Measurements from ENCODE around the gene LMLN. TPM values are rescaled to one million over a fixed set of nuclear protein-coding genes. Genes with fewer than 3 reads are reported as not detected.
"Not testable (repeated sequence)": the region's sequence is repeated elsewhere in the genome, so short reads cannot be mapped to it uniquely, and the experiment has no call there.

Gene LMLN
- total and polyA plus RNA-seq, 8 donors: 0.15 to 13.8 (median 2.0) TPM

DNA sequence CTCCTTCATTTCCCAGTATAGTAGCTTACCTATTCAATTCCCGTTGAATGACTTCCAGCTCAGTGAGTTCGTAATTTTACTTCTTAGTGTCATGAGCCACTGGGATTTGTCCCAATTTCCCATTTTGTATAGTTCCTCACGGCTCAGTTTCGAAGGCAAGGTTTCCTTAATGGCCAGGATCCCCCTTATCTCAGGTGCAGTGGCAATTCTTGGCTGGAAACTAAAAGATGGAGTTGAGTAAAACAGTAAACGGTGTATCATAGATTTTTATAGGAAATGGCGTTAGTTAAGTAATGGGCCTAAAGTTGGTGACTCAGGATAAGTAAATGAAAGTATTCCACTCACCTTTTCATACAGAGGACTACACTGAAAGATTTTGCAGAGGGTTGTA, 522 bp upstream of the LMLN start:
- H3K9me3 ChIP-seq: no peaks in the 10 kb centered on the region
- H3K4me1 ChIP-seq: peaks cover 24 to 56% (median 41%) of the 10 kb centered on the region in 4 donors
- H3K27me3 ChIP-seq: no peaks in the 10 kb centered on the region
- peaks cover 21 to 27% (median 25%) of the 10 kb centered on the region in 4 donors for H3K36me3 ChIP-seq
- DNase-seq: no peak
- H3K27ac ChIP-seq: peak overlapping the region; percentile 49 to 86 (median 84)
- 42 to 53% (median 51%) methylated on average over 6 of the region's 6 CpGs for WGBS, 5 donors
- H3K4me3 ChIP-seq: peak overlapping the region; percentile 80 to 92 (median 88)
- no peak for TF ChIP-seq POLR2A (IDR thresholded peaks at IDR 0.05)
- intact Hi-C loops (cut with DNase I; ENCODE audit: low total_unique reads): no loop called here

- Histone ChIP-seq H3K4me1 (peaks cover 24 to 52% (median 39%) of the 10 kb centered on the region in 4 donors), H3K4me3 (peak overlapping the region; percentile 80 to 92 (median 88)), H3K36me3 (peaks cover 7 to 13% (median 11%) of the 10 kb centered on the region in 4 donors), H3K9me3 (no peaks in the 10 kb centered on the region), H3K27ac (peak overlapping the region; percentile 81 to 86 (median 84)), H3K27me3 (no peaks in the 10 kb centered on the region)
- intact Hi-C loops (cut with DNase I; ENCODE audit: low total_unique reads): no loop called here
- TF ChIP-seq POLR2AphosphoS5 (IDR thresholded peaks at IDR 0.05): no peak
- no peak for TF ChIP-seq POLR2A (IDR thresholded peaks at IDR 0.05)
- TF ChIP-seq EP300 (IDR thresholded peaks at IDR 0.05): no peak
- no peak for TF ChIP-seq CTCF (IDR thresholded peaks at IDR 0.05)
- no peak for DNase-seq
- WGBS, 5 donors: 7 to 17% (median 10%) methylated on average over 17 to 23 of the region's 23 CpGs
Observed at GRCh38 chr3:197960694-197961581, 921 bp downstream of the LMLN start.

DNA sequence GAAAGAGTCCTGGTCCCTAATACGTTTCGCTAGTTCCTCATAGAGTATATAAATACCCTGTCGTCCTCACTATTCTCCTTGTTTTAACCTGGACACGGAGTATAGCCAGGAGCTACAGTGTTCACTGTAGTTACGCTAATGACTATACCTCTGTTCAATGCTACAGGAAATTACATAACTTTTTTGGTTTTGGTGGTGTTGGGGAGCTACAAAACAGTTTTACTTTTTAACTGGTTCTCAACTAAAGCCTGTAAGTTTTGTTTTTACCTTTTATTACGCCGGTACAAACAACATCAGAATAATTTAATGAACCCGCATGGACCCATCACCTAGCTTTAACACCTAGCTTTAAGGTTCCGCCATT, 1.5 kb downstream of the LMLN start:
- H3K4me3 ChIP-seq: no peak overlapping the region
- no peaks in the 10 kb centered on the region for H3K9me3 ChIP-seq
- H3K27me3 ChIP-seq: no peaks in the 10 kb centered on the region
- TF ChIP-seq CTCF (IDR thresholded peaks at IDR 0.05) (no peak), POLR2A (IDR thresholded peaks at IDR 0.05) (no peak), POLR2AphosphoS5 (IDR thresholded peaks at IDR 0.05) (no peak), EP300 (IDR thresholded peaks at IDR 0.05) (no peak)
- H3K4me1 ChIP-seq: peaks cover 24 to 48% (median 37%) of the 10 kb centered on the region in 4 donors
- H3K36me3 ChIP-seq: peaks cover under 1 to 6% (median 5%) of the 10 kb centered on the region in 4 donors
- intact Hi-C loops (cut with DNase I; ENCODE audit: low total_unique reads): no loop called here
- peak overlapping the region in 1 of 5 donors; percentile 86 for H3K27ac ChIP-seq
- no peak for DNase-seq
- 66 to 87% (median 80%) methylated on average over 9 of the region's 9 CpGs for WGBS, 5 donors

DNA sequence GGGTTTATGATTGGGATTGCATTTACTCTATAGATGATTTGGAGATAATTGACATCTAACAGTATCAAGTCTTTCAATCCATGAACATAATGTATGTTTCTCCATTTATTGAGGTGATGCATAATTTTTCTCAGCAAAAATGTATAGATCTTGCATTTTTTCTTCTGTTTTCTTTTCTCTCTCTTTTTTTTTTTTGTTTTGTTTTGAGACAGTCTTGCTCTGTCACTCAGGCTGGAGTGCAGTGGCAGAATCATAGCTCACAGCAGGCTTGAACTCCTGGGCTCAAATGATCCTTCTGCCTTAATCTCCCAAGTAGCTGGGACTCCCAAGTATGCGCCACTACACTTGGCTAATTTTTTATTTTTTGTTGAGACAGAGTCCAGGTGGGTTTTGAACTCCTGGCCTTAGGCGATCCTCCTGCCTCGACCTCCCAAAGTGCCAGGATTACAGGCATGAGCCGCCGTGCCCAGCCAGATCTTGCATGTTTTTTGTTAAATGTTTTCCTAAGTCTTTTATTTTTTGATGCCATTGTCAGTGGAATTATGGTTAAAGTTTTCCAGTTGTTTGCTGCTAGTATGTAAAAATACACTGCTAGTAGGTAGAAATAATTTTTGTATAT, 3.1 kb downstream of the LMLN start:
- H3K27me3 ChIP-seq: no peaks in the 10 kb centered on the region
- no peak overlapping the region for H3K4me3 ChIP-seq
- peaks cover 0 to 15% (median 5%) of the 10 kb centered on the region in 4 donors for H3K9me3 ChIP-seq
- no peak overlapping the region for H3K27ac ChIP-seq
- peaks cover 18 to 32% (median 27%) of the 10 kb centered on the region in 4 donors for H3K4me1 ChIP-seq
- TF ChIP-seq POLR2AphosphoS5 (IDR thresholded peaks at IDR 0.05): no peak
- no peak for TF ChIP-seq POLR2A (IDR thresholded peaks at IDR 0.05)
- no peak for TF ChIP-seq CTCF (IDR thresholded peaks at IDR 0.05)
- TF ChIP-seq EP300 (IDR thresholded peaks at IDR 0.05): no peak
- H3K36me3 ChIP-seq: no peaks in the 10 kb centered on the region
- DNase-seq: no peak
- 90 to 98% (median 93%) methylated on average over 5 of the region's 5 CpGs for WGBS, 5 donors
- intact Hi-C loops (cut with DNase I; ENCODE audit: low total_unique reads): no loop called here

GRCh38 chr3:197967337-197967989, 7.4 kb downstream of the LMLN start:
- H3K9me3 ChIP-seq: peaks cover 0 to 22% (median 6%) of the 10 kb centered on the region in 4 donors
- H3K36me3 ChIP-seq; H3K4me3 ChIP-seq; H3K27me3 ChIP-seq; H3K4me1 ChIP-seq; H3K27ac ChIP-seq; intact Hi-C loops (cut with DNase I; ENCODE audit: low total_unique reads); DNase-seq: not testable (repeated sequence)
- WGBS, 5 donors: 92 to 98% (median 95%) methylated on average over 8 of the region's 8 CpGs
